GM12892 (cell line): ENCODE results near the gene CYREN.

Experiments used
- POLR2A ChIP-seq: IDR thresholded peaks from 2 replicates; pipeline ENCODE4 v1.6.1; 2011; ENCODE audit warnings: low read depth, low read length, control low read depth
- POLR2AphosphoS5 ChIP-seq: IDR thresholded peaks from 2 replicates; pipeline ENCODE4 v1.6.1; 2011; ENCODE audit warnings: low read depth, low read length, control low read depth

GRCh38 chr7:135189961-135190360 lies 19.5 kb upstream of the CYREN start:
- no peak for TF ChIP-seq POLR2AphosphoS5
- no peak for TF ChIP-seq POLR2A
